Measurements from ENCODE around the gene MYO18B. TPM values are rescaled to one million over a fixed set of nuclear protein-coding genes. Genes with fewer than 3 reads are reported as not detected.

The MYO18B gene
- total and polyA plus RNA-seq, 8 donors: 0.05 to 0.47 (median 0.14) TPM

DNA sequence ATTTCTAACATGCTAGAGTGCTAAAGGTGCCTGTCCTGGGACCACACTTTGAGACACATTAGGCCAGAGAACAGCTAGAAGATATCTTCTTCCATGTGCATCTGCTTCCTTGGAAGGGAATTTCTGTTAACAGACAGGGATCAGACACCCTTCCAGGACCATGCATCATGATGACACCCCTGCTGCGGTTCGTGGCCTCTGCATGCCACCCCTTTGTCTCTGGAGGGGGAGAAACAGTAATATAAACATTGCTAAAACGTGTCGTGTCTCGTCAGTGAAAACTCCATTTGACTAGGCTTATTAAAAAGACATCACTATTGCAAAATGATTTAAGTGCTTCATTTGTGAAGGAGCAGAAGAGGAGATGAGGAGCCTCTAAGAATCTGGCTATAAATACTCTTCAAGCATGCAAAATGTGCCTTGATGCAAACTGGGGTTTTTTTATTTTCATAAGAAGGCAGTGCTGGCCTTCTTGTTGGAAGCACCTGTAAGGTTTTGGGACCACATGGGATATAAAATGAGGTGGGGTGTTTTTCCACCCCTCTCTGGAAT, 141.6 kb downstream of the MYO18B start:
- H3K9me3 ChIP-seq: no peaks in the 10 kb centered on the region
- no peak for FAIRE-seq
- no peak overlapping the region for H3K27ac ChIP-seq
- no peak for DNase-seq
- TF ChIP-seq, protein P1, sequence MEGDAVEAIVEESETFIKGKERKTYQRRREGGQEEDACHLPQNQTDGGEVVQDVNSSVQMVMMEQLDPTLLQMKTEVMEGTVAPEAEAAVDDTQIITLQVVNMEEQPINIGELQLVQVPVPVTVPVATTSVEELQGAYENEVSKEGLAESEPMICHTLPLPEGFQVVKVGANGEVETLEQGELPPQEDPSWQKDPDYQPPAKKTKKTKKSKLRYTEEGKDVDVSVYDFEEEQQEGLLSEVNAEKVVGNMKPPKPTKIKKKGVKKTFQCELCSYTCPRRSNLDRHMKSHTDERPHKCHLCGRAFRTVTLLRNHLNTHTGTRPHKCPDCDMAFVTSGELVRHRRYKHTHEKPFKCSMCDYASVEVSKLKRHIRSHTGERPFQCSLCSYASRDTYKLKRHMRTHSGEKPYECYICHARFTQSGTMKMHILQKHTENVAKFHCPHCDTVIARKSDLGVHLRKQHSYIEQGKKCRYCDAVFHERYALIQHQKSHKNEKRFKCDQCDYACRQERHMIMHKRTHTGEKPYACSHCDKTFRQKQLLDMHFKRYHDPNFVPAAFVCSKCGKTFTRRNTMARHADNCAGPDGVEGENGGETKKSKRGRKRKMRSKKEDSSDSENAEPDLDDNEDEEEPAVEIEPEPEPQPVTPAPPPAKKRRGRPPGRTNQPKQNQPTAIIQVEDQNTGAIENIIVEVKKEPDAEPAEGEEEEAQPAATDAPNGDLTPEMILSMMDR (IDR thresholded peaks at IDR 0.05): no peak
- H3K4me1 ChIP-seq: no peaks in the 10 kb centered on the region
- intact Hi-C loops (cut with DNase I): no loop called here
- H3K36me3 ChIP-seq: no peaks in the 10 kb centered on the region
- no peak for ATAC-seq
- no peaks in the 10 kb centered on the region for H3K27me3 ChIP-seq
- WGBS, 2 donors: 22 to 32% methylated on average over 5 of the region's 5 CpGs
- H3K4me3 ChIP-seq: no peak overlapping the region

DNA sequence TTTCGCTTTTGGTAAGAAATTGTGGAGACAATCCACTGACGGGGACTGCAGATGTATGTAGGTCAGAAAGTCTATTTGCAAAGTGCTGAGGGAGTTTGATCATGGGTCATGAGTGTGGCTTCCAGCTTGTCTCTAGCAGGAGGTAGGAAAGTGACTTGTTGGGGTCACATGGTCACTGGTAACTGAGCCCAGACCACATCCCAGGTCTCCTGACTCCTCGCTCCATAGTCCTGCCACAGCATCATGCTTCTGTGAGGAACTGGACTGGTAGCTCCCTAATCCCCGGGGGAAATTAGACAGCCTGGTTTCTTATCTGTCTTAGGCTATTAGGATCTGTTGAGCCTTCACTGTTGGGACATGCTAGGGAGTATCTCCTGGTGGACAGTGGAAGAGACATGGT, 142.1 kb downstream of the MYO18B start:
- 78 to 89% methylated on average over 4 of the region's 4 CpGs for WGBS, 2 donors
- TF ChIP-seq, protein P1 (IDR thresholded peaks at IDR 0.05): no peak
- no peaks in the 10 kb centered on the region for H3K4me1 ChIP-seq

DNA sequence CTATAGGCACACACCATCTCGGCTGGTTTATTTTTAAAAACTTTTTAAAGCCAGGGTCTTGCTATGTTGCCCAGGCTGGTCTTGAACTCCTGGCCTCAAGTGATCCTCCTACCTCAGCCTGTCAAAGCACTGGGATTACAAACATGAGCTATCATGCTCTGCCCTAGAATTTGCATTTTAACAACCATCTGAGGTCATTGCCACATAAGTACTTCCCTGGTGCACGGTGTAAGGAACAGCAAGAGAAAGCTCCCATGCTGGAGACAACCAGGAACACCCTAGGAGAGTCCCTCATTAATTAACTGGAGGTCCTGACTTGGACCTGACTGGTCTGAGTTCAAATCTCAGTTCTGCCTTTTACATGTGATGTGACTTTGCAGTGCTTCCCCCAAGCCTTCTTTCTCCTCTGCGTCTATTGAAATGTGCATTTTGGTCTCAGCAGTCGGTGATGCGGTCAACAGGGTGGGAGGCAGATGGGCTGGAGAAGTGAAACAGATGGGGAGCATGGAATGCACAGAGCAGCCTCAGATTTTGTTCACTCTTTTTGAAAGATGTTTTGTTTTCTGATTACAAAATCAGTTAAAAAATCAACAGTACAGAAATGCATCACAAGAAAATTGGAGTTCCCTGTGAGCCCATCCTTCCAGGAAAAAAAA, 146.5 kb downstream of the MYO18B start:
- intact Hi-C loops (cut with DNase I): no loop called here
- Histone ChIP-seq H3K36me3 (no peaks in the 10 kb centered on the region), H3K27me3 (no peaks in the 10 kb centered on the region), H3K4me1 (no peaks in the 10 kb centered on the region), H3K9me3 (no peaks in the 10 kb centered on the region), H3K4me3 (no peak overlapping the region), H3K27ac (no peak overlapping the region)
- DNase-seq: no peak
- TF ChIP-seq, protein P1 (IDR thresholded peaks at IDR 0.05): no peak
- no peak for ATAC-seq
- 53 to 73% methylated on average over 5 of the region's 5 CpGs for WGBS, 2 donors
- FAIRE-seq: no peak

More for the DNA sequence above, 142.1 kb downstream of the MYO18B start:
- Histone ChIP-seq H3K36me3 (no peaks in the 10 kb centered on the region), H3K27ac (no peak overlapping the region), H3K9me3 (no peaks in the 10 kb centered on the region), H3K27me3 (no peaks in the 10 kb centered on the region), H3K4me3 (no peak overlapping the region)
- FAIRE-seq: no peak
- intact Hi-C loops (cut with DNase I): no loop called here
- no peak for ATAC-seq
- no peak for DNase-seq

- 69 to 86% methylated on average over 10 of the region's 10 CpGs for WGBS, 2 donors
- DNase-seq: no peak
- Histone ChIP-seq H3K27ac (no peak overlapping the region), H3K9me3 (no peaks in the 10 kb centered on the region), H3K36me3 (no peaks in the 10 kb centered on the region), H3K4me1 (no peaks in the 10 kb centered on the region), H3K4me3 (no peak overlapping the region), H3K27me3 (no peaks in the 10 kb centered on the region)
- intact Hi-C loops (cut with DNase I): no loop called here
- no peak for FAIRE-seq
- TF ChIP-seq, protein P1 (IDR thresholded peaks at IDR 0.05): no peak
- ATAC-seq: no peak
These were observed 148.7 kb downstream of the MYO18B start for GRCh38 chr22:25890651-25891050.

DNA sequence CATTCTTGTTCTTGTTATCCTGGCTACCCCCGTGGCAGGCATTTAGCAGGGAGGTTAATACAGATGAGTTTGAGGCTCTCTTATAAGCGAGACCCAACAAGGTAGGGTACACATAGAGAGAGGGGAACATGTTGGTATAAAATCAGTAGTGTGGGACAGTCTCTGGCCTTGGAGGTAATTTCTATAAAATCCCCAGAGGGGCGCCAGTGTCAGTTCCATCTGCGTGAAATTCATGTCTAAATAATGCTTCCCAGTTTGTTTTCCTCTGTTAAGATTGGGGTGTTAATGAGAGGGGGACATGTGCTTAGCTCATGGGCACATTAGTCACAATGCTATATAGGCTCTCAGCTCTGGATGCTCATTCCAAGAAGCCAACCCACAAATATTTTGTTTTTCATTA, 150.7 kb downstream of the MYO18B start:
- ATAC-seq: no peak

More for the DNA sequence above, 150.7 kb downstream of the MYO18B start:
- no peak overlapping the region for H3K27ac ChIP-seq
- intact Hi-C loops (cut with DNase I): no loop called here
- FAIRE-seq: no peak
- WGBS, 2 donors: 28 to 42% methylated on average over 4 of the region's 4 CpGs
- H3K9me3 ChIP-seq: no peaks in the 10 kb centered on the region
- H3K4me3 ChIP-seq: no peak overlapping the region
- TF ChIP-seq, protein P1 (IDR thresholded peaks at IDR 0.05): no peak
- H3K36me3 ChIP-seq: no peaks in the 10 kb centered on the region
- no peak for DNase-seq
- no peaks in the 10 kb centered on the region for H3K27me3 ChIP-seq
- no peaks in the 10 kb centered on the region for H3K4me1 ChIP-seq
